B cell (primary cell): ENCODE data around the gene DDX25.

Source experiments
- EZH2 ChIP-seq: IDR thresholded peaks from 2 replicates; pipeline ENCODE4 v1.6.1; 2012; ENCODE audit warnings: borderline replicate concordance, low read depth, mild to moderate bottlenecking, moderate library complexity, low read length; ENCODE audit not compliant: insufficient read depth, poor library complexity, severe bottlenecking
- TF ChIP-seq, protein P1 (sequence below): fragments of 200-600 bp; IDR thresholded peaks from one replicate; pipeline ENCODE4 v1.8.0; 2022; ENCODE audit warnings: antibody characterized with exemption, mild to moderate bottlenecking

DNA sequence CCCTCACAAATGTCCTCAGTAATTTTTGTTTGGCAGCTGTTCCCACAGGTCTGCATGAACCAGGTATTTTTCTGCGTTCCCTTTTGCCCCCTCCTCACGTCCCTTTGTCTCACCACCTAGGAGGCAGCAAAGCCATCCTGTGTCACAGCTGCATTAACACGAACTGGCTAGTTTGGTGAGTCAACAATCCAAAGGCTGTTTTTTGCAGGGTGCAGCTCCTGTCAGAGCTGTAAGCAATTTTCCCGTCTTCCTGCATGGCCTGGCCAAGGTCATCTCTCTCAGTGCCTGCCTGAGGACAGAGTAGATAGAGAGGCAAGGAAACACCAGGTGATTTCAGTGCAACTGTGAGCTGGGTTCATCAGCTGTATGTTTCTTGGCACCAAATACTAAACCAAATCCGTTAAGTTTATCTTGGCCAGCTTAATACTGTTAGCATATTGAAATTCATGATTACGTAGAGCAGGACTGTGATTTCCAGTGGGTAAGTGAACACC, 21.0 kb downstream of the DDX25 start:
- TF ChIP-seq EZH2, result no peak
- TF ChIP-seq, protein P1, sequence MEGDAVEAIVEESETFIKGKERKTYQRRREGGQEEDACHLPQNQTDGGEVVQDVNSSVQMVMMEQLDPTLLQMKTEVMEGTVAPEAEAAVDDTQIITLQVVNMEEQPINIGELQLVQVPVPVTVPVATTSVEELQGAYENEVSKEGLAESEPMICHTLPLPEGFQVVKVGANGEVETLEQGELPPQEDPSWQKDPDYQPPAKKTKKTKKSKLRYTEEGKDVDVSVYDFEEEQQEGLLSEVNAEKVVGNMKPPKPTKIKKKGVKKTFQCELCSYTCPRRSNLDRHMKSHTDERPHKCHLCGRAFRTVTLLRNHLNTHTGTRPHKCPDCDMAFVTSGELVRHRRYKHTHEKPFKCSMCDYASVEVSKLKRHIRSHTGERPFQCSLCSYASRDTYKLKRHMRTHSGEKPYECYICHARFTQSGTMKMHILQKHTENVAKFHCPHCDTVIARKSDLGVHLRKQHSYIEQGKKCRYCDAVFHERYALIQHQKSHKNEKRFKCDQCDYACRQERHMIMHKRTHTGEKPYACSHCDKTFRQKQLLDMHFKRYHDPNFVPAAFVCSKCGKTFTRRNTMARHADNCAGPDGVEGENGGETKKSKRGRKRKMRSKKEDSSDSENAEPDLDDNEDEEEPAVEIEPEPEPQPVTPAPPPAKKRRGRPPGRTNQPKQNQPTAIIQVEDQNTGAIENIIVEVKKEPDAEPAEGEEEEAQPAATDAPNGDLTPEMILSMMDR, result no peak
